ENCODE measurements around the gene MYT1.

DNA sequence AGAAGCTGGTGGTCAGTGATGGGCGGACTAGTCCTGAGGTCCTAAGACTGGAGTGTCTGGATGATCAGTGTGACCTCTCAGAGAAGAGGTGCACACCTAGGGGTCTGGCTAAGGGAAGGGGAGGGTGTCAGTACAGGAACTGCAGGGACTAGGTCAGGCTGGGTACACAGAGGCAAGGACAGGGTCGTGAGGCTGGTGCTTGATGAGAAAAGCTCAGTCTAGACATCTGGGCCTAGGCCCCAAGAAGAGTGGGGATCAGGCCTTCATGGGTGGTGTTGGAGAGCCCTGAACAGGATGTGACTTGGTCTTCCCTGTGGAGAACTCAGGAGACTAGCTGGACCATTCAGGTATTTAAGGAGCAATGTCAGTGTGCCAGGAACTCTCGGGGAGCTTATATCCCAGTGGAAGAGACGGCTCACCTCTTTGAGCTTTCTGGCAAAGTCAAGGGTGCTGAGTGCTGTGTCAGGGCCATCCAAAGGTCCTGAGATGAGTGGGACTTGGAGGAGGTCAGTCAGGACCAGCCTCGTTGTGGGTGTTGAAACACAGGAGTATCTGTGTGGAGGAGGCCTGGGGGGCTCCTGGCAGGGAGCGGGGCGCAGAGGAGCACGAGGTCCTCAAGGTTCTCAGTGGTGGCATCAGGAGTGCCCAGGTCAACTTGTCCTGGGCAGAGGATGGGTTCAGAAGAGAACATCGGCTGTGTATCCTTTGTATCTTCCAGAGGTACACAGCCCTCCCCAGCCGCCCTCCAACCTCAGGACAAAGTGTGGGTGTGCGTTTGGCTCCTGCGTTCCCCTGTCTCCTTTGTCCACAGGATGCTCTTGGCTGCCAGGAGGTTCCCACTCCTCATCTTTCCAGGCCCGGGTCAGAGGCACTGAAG is 13.3 kb upstream of the MYT1 start:
- TF ChIP-seq CTCF (IDR thresholded peaks at IDR 0.05; ENCODE audit: low read depth, low read length, missing input control) (no peak), EGR1 (IDR thresholded peaks at IDR 0.05; ENCODE audit: low read depth in 2 of 2) (no peak)
- TF ChIP-seq, protein P1, sequence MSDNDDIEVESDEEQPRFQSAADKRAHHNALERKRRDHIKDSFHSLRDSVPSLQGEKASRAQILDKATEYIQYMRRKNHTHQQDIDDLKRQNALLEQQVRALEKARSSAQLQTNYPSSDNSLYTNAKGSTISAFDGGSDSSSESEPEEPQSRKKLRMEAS (IDR thresholded peaks at IDR 0.05) = no peak
